Measurements from ENCODE around the gene TTC6.

TTC6 gene

GRCh38 chr14:37625597-37626595 is 30.5 kb downstream of the TTC6 start:
- DNase-seq = no peak

- peak; percentile 65 for DNase-seq
Observed at GRCh38 chr14:37637341-37637740, 41.9 kb downstream of the TTC6 start.

GRCh38 chr14:37638599-37638998 is 43.2 kb downstream of the TTC6 start:
- no peak for DNase-seq

GRCh38 chr14:37641117-37641516 is 45.7 kb downstream of the TTC6 start:
- DNase-seq = no peak

- DNase-seq = no peak
Observed at GRCh38 chr14:37642125-37642524, 46.7 kb downstream of the TTC6 start.

GRCh38 chr14:37643701-37644100 is 48.3 kb downstream of the TTC6 start:
- DNase-seq = no peak
